Left hindlimb (tissue), 1 donor: ENCODE results near the gene NR6A1.
"Not testable (repeated sequence)": the region's sequence is repeated elsewhere in the genome, so short reads cannot be mapped to it uniquely, and the experiment has no call there.

ENCODE experiments used
- DNase-seq: peaks from one replicate; pipeline ENCODE4 v3.0.0-alpha.2; 2018

Gene NR6A1

GRCh38 chr9:124758061-124758460 lies 13.1 kb downstream of the NR6A1 start:
- DNase-seq, result no peak

- no peak for DNase-seq
Measured at GRCh38 chr9:124757616-124758015, 13.5 kb downstream of the NR6A1 start.

GRCh38 chr9:124756011-124756410 lies 15.1 kb downstream of the NR6A1 start:
- DNase-seq, result no peak

GRCh38 chr9:124755061-124755460 lies 16.1 kb downstream of the NR6A1 start:
- DNase-seq, result no peak

- DNase-seq, result no peak
Measured at GRCh38 chr9:124754289-124754688, 16.8 kb downstream of the NR6A1 start.

- no peak for DNase-seq
Measured at GRCh38 chr9:124752967-124753366, 18.1 kb downstream of the NR6A1 start.

- DNase-seq, result no peak
Measured at GRCh38 chr9:124749781-124750180, 21.3 kb downstream of the NR6A1 start.

GRCh38 chr9:124749284-124749683 lies 21.8 kb downstream of the NR6A1 start:
- DNase-seq, result no peak

- no peak for DNase-seq
Measured at GRCh38 chr9:124747065-124747464, 24.0 kb downstream of the NR6A1 start.

GRCh38 chr9:124743686-124744348 lies 27.3 kb downstream of the NR6A1 start:
- no peak for DNase-seq

- no peak for DNase-seq
Measured at GRCh38 chr9:124742940-124743339, 28.2 kb downstream of the NR6A1 start.

GRCh38 chr9:124741662-124742061 lies 29.4 kb downstream of the NR6A1 start:
- DNase-seq, result no peak

- no peak for DNase-seq
Measured at GRCh38 chr9:124741149-124741548, 30.0 kb downstream of the NR6A1 start.

- DNase-seq, result no peak
Measured at GRCh38 chr9:124739360-124739759, 31.8 kb downstream of the NR6A1 start.

GRCh38 chr9:124738075-124738474 lies 33.0 kb downstream of the NR6A1 start:
- DNase-seq, result not testable (repeated sequence)

- DNase-seq, result no peak
Measured at GRCh38 chr9:124735121-124735520, 36.0 kb downstream of the NR6A1 start.

- DNase-seq, result not testable (repeated sequence)
Measured at GRCh38 chr9:124734741-124735083, 36.4 kb downstream of the NR6A1 start.

- no peak for DNase-seq
Measured at GRCh38 chr9:124733964-124734740, 37.0 kb downstream of the NR6A1 start.

GRCh38 chr9:124730772-124731171 lies 40.3 kb downstream of the NR6A1 start:
- DNase-seq, result no peak

GRCh38 chr9:124726886-124727285 lies 44.2 kb downstream of the NR6A1 start:
- no peak for DNase-seq

- no peak for DNase-seq
Measured at GRCh38 chr9:124725068-124725452, 46.1 kb downstream of the NR6A1 start.

- DNase-seq, result no peak
Measured at GRCh38 chr9:124724415-124725067, 46.6 kb downstream of the NR6A1 start.

- no peak for DNase-seq
Measured at GRCh38 chr9:124723352-124723751, 47.8 kb downstream of the NR6A1 start.
